Measurements from ENCODE around the gene VNN1.

DNA sequence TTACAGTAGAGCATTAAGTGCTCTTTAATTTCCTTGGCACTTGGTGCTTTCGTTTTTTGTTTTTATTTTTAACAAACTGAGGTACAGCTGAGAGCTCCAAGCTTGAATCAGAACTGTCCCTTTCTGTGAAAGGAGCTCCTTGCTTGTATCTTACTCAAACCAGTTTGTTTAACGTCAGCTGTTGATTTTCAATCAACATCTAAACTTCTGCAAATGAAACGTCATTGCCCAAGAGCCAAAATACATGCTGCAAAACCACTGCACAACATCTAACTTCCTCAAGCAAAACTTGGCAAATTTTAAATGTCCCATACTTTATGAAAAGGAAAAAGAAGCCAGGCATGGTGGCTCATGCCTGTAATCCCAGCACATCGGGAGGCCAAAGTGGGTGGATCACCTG lies 28.6 kb upstream of the VNN1 start:
- TF ChIP-seq, protein P1, sequence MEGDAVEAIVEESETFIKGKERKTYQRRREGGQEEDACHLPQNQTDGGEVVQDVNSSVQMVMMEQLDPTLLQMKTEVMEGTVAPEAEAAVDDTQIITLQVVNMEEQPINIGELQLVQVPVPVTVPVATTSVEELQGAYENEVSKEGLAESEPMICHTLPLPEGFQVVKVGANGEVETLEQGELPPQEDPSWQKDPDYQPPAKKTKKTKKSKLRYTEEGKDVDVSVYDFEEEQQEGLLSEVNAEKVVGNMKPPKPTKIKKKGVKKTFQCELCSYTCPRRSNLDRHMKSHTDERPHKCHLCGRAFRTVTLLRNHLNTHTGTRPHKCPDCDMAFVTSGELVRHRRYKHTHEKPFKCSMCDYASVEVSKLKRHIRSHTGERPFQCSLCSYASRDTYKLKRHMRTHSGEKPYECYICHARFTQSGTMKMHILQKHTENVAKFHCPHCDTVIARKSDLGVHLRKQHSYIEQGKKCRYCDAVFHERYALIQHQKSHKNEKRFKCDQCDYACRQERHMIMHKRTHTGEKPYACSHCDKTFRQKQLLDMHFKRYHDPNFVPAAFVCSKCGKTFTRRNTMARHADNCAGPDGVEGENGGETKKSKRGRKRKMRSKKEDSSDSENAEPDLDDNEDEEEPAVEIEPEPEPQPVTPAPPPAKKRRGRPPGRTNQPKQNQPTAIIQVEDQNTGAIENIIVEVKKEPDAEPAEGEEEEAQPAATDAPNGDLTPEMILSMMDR (IDR thresholded peaks at IDR 0.05; ENCODE audit: low read depth, low read length): no peak
- TF ChIP-seq, protein P2, sequence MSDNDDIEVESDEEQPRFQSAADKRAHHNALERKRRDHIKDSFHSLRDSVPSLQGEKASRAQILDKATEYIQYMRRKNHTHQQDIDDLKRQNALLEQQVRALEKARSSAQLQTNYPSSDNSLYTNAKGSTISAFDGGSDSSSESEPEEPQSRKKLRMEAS (IDR thresholded peaks at IDR 0.05; ENCODE audit: low read depth, low read length): no peak
- no peak for TF ChIP-seq POLR2A (IDR thresholded peaks at IDR 0.05; ENCODE audit: extremely low read depth, insufficient read length)
- no peak for TF ChIP-seq MYC (IDR thresholded peaks at IDR 0.05; ENCODE audit: low read depth, low read length)

Measured in NB4 (cell line).